Loucy (cell line): ENCODE measurements around the gene CEP104.
A peak's percentile ranks its signal among the peaks of the same experiment; 100 is the strongest.

Experiments used
- H2AFZ ChIP-seq: fragments of 200-600 bp; sonication (generic); 2 replicates; pipeline ENCODE4 v1.6.0; 2016; ENCODE audit warnings: antibody characterized with exemption, mild to moderate bottlenecking, low read length, moderate library complexity
- H3F3A ChIP-seq: fragments of 200-600 bp; 2 replicates; pipeline ENCODE4 v1.6.0; 2016; ENCODE audit warnings: antibody characterized with exemption, low read depth, mild to moderate bottlenecking
- H3K27me3 ChIP-seq: fragments of 200-600 bp; sonication (generic); 2 replicates; pipeline ENCODE4 v1.6.1; 2014; ENCODE audit warnings: low read length, mild to moderate bottlenecking; ENCODE audit not compliant: insufficient read depth, poor library complexity, severe bottlenecking
- H3K36me3 ChIP-seq: fragments of 200-600 bp; sonication (generic); 2 replicates; pipeline ENCODE4 v1.6.1; 2016; ENCODE audit warnings: low read length; ENCODE audit not compliant: insufficient read depth
- H3K4me1 ChIP-seq: fragments of 200-600 bp; sonication (generic); 2 replicates; pipeline ENCODE4 v1.5.1; 2014; ENCODE audit warnings: low read length, mild to moderate bottlenecking; ENCODE audit not compliant: insufficient read depth, poor library complexity, severe bottlenecking
- H3K4me2 ChIP-seq: fragments of 200-600 bp; sonication (generic); 2 replicates; pipeline ENCODE4 v1.6.0; 2014; ENCODE audit warnings: antibody characterized with exemption, low read length, low read depth, mild to moderate bottlenecking; ENCODE audit not compliant: poor library complexity, severe bottlenecking
- H3K4me3 ChIP-seq: fragments of 200-600 bp; sonication (generic); 2 replicates; pipeline ENCODE4 v1.5.1; 2014; ENCODE audit warnings: low read length, mild to moderate bottlenecking, mixed read lengths; ENCODE audit not compliant: poor library complexity, severe bottlenecking
- H3K79me2 ChIP-seq: fragments of 200-600 bp; sonication (generic); 2 replicates; pipeline ENCODE4 v1.6.1; 2014; ENCODE audit warnings: low read length; ENCODE audit not compliant: insufficient read depth
- H3K9ac ChIP-seq: fragments of 200-600 bp; sonication (generic); 2 replicates; pipeline ENCODE4 v1.6.0; 2014; ENCODE audit warnings: mild to moderate bottlenecking, low read depth, low read length, moderate library complexity; ENCODE audit not compliant: poor library complexity, severe bottlenecking
- H3K9me2 ChIP-seq: fragments of 200-600 bp; sonication (generic); replicated peaks from 2 replicates; pipeline ENCODE4 v1.6.1; 2016; ENCODE audit warnings: low read depth, low read length, mixed read lengths
- H3K9me3 ChIP-seq: fragments of 200-600 bp; sonication (generic); 2 replicates; pipeline ENCODE4 v1.6.1; 2014; ENCODE audit warnings: mild to moderate bottlenecking, antibody characterized with exemption, low read length, low read depth; ENCODE audit not compliant: insufficient read depth
- H4K20me1 ChIP-seq: fragments of 200-600 bp; sonication (generic); 2 replicates; pipeline ENCODE4 v1.6.0; 2014; ENCODE audit warnings: antibody characterized with exemption, low read length, mild to moderate bottlenecking; ENCODE audit not compliant: insufficient read depth, poor library complexity, severe bottlenecking
- CTCF ChIP-seq: fragments of 200-600 bp; sonication (generic); conservative IDR thresholded peaks from 2 replicates; pipeline ENCODE4 v1.5.1; 2014; ENCODE audit warnings: mild to moderate bottlenecking, antibody characterized with exemption, low read length
- EZH2phosphoT487 ChIP-seq: fragments of 200-600 bp; IDR thresholded peaks from 2 replicates; pipeline ENCODE4 v1.6.1; 2018; ENCODE audit warnings: antibody characterized with exemption, mild to moderate bottlenecking, moderate library complexity, borderline replicate concordance

Gene CEP104

DNA sequence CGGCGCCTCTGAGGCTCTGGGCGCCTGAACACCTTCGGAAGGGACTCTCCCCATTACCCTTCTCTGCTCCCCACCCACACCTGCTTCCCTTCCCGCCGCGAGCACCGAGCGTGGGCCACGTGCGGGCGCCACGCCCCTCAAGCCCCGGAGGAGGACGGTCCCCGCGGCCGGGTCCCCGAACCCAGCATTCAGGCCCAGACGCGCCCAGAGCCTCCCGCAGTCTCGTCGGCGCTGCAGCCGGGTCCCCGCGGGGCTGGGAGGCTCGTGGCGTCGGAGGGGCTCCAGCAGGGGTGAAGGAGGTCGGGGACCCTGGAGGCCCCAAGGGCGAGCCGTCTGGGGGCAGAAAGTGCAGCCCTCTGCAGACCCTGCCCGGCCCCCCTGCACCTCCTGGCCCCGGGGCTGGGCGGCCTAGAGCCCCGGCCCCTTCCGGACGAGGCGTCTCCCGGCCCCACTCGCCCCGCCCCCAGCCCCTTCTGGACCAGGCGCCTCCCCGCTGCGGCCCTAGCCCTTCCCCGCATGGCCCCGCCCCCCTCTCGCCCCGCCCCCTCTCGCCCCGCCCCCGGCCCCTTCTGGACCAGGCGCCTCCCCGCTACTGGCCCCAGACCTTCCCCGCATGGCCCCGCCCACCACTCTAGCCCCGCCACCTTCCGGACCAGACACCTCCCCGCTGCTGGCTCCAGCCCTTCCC is 84.8 kb downstream of the CEP104 start:
- TF ChIP-seq EZH2phosphoT487: no peak
- TF ChIP-seq CTCF: no peak
- H3K36me3 ChIP-seq: no peaks in the 10 kb centered on the region

DNA sequence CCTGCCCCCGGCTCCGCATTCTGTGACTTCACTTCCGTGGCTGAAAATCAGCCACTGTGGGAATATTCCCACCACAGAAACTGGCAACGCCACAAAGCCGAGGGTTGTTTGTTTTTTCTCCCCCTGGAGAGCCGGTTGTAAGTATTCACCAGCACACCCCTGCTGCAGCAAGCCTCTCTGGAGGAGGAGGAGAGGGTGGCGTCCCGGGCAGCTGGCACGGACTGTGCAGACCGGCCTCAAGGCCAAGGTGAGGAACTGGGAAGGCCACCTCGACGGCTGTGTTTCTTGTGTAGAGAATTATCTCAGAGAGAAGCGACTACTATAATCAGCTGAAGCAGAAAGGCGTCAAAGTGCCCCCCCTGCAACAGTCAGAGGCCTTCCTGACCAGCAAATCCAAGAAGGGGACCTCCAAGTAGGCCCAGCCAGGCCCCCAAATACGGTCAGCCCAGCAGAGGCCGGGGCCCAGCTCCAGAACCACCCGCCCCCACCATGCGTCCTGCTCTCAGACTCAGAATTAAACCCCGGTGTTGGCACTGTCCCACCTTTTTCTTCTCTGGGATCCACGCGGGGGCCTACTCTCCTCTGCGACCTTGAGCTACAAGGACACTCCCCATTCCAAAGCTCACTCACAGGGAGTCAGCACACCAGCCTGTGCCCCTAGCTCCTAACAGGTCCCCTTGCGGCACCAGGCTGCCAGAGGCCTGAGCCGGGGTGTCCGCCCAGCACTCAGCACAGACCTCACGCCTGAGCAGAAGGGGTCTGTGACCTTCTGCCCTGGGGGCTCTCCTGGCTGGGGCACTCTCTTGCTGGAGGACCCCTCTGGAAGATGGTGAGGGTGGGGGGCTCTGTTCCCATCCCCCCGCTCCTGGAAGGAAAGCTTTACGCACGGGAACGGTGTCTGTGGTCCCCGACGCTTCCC is 85.6 kb downstream of the CEP104 start:
- Histone ChIP-seq H3F3A (no peaks in the 10 kb centered on the region), H3K9me3 (no peaks in the 10 kb centered on the region), H3K4me2 (peak overlapping the region; percentile 56), H3K9ac (peak overlapping the region; percentile 22), H3K36me3 (no peaks in the 10 kb centered on the region), H3K4me1 (peaks cover 5% of the 10 kb centered on the region), H3K9me2 (no peaks in the 10 kb centered on the region), H3K27me3 (no peaks in the 10 kb centered on the region), H4K20me1 (no peaks in the 10 kb centered on the region), H3K4me3 (peak overlapping the region; percentile 66), H2AFZ (no peak overlapping the region; the same call in 1 of the 2 replicates), H3K79me2 (no peaks in the 10 kb centered on the region)
- no peak for TF ChIP-seq CTCF
- no peak for TF ChIP-seq EZH2phosphoT487

More for the DNA sequence above, 84.8 kb downstream of the CEP104 start:
- Histone ChIP-seq H4K20me1 (no peaks in the 10 kb centered on the region), H3K4me2 (peak overlapping the region; percentile 56), H3K9me3 (no peaks in the 10 kb centered on the region), H3K4me3 (peak overlapping the region; percentile 66), H3K79me2 (no peaks in the 10 kb centered on the region), H3K9me2 (no peaks in the 10 kb centered on the region), H3K9ac (peak overlapping the region; percentile 22), H3K27me3 (no peaks in the 10 kb centered on the region), H3F3A (no peaks in the 10 kb centered on the region), H3K4me1 (peaks cover 5% of the 10 kb centered on the region), H2AFZ (peak overlapping the region; percentile 64; the same call in 1 of the 2 replicates)

GRCh38 chr1:3770047-3770765 is 86.8 kb downstream of the CEP104 start:
- Histone ChIP-seq H3K4me2 (no peak overlapping the region), H3K27me3 (no peaks in the 10 kb centered on the region), H4K20me1 (no peaks in the 10 kb centered on the region), H3K9me3 (no peaks in the 10 kb centered on the region), H3K79me2 (no peaks in the 10 kb centered on the region), H3F3A (no peaks in the 10 kb centered on the region), H3K4me1 (no peaks in the 10 kb centered on the region), H3K9me2 (no peaks in the 10 kb centered on the region), H2AFZ (no peak overlapping the region), H3K9ac (no peak overlapping the region), H3K36me3 (no peaks in the 10 kb centered on the region), H3K4me3 (no peak overlapping the region)
- TF ChIP-seq EZH2phosphoT487 (no peak), CTCF (no peak)
